ENCODE measurements around the gene TNFRSF25.
A peak's percentile ranks its signal among the peaks of the same experiment; 100 is the strongest.
"Not testable (repeated sequence)": the region's sequence is repeated elsewhere in the genome, so short reads cannot be mapped to it uniquely, and the experiment has no call there.

The TNFRSF25 gene

GRCh38 chr1:6448749-6449631, 17.0 kb downstream of the TNFRSF25 start:
- DNase-seq = no peak

DNA sequence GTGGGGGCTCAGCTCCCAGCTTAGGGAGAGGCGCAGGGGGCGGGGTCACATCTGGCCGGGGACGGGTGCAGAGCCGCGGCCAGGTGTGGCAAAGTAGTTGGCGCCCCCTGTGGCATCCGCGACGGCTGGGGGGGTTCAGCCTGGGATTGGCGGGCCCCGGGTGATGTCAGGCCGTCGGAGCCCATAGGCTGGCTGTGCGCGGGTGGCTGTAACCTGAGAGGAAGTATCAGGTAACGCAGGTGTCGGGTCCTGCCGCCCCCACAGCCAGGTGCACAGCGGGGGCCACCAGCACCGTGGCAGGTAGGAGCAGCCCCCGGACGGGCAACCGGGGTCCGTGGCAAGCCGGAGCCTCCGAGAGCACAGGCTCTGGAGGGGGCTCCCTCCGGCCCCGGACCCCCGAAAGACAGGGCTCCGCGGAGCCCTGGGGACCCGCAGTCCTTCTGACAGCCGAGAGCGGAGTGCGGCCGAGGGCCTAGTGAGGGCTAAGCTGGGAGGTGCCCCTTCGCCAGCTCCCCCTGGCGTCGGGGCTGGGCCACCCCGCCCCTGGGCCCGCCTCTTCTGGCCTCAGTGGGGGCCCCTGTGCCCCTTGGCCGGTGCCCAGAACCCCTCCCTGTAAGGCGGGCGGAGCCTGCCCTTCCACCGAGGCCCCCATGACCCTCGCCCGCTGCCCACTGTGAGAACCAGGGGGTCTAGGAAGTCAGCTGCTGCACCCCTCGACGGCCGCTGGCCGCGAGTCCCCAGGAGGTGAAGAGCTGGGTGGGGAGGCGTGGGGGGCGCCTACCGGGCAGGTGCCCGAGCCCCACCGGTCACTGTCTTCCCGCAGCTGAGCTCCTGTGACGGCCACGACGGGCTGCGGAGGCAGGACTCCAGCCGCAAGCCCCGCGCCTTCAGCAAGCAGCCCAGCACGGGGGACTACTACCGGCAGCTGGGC, 17.9 kb downstream of the TNFRSF25 start:
- no peak for DNase-seq

- DNase-seq = no peak
These were observed 18.8 kb downstream of the TNFRSF25 start for GRCh38 chr1:6447016-6447817.

DNA sequence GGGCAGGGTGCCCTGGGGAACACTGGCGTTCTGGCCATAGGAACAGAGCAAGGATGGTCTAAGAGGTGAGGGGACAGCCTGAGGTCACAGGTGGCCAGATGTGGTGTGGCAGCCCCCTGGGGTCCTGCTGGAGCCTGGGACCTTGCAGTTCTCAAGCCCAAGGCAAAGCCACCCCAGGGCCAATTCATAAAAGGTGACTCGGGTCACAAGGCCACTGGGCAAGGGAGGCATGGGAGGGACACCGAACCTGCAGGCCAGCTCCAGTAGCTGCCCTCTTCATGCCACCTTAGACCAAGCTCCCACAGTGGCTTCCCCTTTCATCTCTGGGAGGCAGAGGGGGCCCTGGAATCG, 19.3 kb downstream of the TNFRSF25 start:
- DNase-seq = no peak

- not testable (repeated sequence) for DNase-seq
These were observed 20.0 kb downstream of the TNFRSF25 start for GRCh38 chr1:6445929-6446328.

GRCh38 chr1:6445062-6445763, 20.8 kb downstream of the TNFRSF25 start:
- no peak for DNase-seq

DNA sequence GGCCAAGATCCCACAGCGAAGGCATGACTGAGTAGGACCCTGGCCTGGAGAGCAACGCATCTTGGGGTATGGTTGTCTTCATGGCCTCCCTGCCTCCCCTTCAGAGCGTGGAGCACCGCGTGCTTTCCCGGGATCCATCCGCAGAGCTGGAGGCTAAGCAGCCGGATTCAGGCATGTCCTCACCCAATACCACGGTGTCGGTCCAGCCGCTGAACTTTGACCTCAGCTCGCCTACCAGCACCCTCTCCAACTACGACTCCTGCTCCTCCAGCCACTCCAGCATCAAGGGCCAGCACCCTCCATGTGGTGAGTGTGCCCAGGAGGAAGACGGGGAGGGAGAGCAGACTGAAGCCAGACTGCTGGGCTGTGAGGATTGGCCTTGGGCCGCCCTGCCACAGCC, 21.6 kb downstream of the TNFRSF25 start:
- DNase-seq = no peak

DNA sequence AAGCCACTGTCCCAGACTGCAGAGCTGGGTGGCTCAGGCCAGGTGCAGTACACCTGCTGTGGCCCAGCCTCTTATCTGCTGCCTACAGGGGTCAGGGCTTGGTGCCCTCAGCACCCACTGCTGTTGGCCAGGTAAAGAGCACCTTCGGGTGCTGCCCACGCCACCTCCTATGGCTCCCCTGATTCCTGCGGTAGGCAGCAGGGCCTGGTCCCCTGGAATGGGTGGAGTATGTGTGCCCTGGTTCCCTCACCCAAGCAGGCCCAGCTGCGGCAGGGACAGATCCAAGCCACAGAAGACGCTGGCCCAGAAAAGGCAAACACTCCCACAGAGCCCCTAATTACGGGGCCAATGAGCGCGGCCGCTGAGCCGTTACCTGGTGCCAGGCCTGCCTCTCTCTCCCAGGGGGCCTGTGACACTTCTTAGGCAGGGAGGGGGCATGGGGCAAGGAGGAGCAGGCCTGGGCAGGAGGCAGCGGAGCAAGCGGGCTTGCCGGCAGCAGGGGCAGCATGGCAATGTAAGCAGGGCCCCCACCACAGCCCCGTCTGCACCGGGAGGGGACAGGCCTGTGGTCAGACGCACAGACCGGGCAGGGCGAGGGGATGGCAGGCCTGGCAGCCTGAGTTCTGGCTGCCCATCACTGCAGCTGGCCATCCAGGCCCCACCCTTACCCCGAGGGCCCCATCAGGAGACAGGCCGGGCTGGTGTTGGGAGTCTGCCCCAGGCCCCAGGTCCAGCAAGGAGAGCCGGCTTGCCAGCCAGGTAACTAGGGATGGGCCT, 22.4 kb downstream of the TNFRSF25 start:
- DNase-seq = no peak

GRCh38 chr1:6441586-6441985, 24.4 kb downstream of the TNFRSF25 start:
- DNase-seq = no peak

DNA sequence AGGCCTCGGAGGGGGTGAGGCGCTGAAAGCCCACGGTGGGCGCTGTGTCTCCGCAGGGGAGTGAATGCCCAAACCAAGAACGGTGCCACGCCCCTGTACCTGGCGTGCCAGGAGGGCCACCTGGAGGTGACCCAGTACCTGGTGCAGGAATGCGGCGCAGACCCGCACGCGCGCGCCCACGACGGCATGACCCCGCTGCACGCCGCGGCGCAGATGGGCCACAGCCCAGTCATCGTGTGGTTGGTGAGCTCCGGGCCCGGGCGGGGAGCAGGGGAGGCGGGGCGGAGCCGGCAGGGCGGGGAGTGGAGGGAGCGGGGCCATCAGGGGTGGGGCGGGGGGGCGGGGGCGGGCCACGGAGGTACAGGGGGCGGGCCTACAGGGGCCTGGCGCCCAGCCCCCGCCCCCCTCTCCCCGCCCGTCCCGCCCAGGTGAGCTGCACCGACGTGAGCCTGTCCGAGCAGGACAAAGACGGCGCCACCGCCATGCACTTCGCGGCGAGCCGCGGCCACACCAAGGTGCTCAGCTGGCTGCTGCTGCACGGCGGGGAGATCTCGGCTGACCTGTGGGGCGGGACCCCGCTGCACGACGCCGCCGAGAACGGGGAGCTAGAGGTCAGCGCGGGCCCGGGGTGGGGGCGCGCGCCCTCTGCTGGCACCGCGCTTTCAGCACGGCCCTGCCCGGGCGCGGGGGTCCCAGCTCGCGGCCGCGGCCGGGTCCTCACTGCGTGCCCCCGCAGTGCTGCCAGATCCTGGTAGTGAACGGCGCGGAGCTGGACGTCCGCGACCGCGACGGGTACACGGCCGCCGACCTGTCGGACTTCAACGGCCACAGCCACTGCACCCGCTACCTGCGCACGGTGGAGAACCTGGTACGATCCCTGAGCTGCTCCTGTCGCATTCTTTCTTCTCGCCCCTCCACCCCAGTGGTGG, 25.5 kb downstream of the TNFRSF25 start:
- DNase-seq = peak; percentile 45

- no peak for DNase-seq
These were observed 27.9 kb downstream of the TNFRSF25 start for GRCh38 chr1:6438047-6438525.

GRCh38 chr1:6437012-6437700, 28.8 kb downstream of the TNFRSF25 start:
- not testable (repeated sequence) for DNase-seq

- not testable (repeated sequence) for DNase-seq
These were observed 29.7 kb downstream of the TNFRSF25 start for GRCh38 chr1:6436277-6436676.

DNA sequence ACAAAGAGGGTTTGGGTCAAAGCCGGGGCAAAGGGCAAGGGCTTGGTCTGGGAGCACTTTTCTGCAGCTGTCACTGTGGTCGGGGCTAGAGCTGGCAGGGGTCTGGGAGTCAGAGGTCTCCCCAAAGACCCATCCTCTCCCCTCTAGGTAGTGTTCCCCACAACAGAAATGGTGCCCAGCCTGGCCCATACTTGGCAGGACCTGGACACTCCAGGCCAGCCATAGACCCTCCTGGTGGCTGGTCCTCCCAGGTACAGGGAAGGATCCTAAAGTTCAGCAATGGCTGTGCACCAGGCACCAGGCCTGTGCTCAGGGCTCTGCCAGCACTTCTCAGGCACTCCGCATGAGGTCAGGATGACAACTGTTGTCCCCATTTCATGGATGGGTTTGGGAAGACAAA, 30.4 kb downstream of the TNFRSF25 start:
- DNase-seq = no peak

DNA sequence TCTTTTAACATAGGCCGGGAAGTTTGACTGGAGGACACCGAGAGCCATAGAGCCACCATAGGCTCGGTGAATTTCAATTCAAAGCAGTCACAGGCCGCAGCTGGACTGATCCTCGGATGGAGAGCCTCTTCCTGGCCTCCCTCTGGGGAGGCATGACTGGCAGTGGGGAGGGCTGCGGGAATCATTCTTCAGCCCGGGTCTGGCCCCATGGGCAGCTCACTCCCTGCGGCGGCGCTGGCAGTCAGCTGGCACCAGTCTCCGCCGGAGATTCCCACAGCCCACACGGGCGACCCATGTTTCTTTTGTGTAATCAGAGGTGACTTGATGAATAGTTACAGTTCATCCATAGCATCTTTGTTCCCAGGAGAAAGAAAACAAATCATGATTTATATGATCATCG, 30.8 kb downstream of the TNFRSF25 start:
- DNase-seq = no peak

DNA sequence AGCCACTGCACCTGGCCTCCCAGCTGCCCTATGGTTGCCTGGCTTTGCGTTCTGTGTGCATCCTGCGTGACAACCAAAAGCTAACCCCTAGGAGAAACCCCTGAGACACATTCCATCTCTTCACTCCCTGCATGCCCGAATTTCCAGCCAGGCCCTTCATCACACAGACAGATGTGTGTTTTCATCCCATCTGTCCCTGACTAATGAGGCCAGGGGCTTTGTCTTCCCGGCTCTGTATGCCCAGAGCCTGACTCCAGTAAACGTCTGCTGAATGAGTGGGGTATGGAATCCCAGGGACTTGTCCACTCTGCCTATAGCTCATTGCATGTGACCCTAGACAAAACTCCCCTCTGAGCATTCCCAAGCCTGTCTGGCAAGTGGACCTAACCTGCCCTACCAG, 31.8 kb downstream of the TNFRSF25 start:
- DNase-seq = no peak

DNA sequence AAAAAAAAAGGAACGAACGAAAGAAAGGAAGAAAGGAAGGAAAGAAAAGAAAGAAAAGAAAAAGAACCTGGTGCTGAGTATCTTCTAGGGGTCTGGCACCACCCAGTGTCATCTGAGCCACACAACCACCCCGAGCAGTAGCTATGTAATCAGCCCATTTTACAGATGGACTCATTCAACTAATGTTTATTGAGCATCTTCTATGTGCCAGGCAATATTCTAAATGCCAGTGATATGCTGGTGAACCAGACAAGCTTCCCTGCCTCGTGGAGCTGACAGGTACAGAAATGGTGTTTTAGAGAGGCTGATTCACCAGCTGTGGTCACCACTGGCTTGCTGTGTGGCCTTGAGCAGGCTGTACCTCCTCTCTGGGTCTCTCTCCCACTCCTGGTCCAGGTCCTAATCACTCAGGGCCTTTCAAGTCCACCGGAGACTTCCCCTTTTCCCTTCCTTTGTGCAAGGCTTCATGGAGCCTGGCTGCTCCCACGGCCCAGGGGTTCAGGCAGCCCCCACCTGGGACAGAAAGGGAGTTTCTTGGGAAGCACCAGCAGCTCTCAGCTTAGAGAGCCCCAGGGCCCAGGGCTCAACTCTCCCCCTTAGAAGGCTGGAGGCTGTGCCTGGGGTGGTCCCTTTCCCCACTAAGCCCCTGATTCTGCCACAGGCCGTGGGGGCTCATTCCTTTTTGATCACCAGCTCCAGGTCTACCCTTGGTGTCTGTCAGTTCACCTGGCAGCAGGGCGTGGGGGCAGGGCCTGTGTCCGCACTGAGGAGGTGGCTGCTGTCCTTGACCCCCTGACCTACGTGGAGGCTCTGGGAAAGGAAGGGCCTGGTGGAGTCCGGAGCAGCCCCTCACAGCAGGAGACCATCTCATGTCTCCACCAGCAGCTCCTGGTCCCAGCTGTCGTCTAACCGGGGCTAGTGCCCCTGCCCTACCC, 34.1 kb downstream of the TNFRSF25 start:
- not testable (repeated sequence) for DNase-seq

DNA sequence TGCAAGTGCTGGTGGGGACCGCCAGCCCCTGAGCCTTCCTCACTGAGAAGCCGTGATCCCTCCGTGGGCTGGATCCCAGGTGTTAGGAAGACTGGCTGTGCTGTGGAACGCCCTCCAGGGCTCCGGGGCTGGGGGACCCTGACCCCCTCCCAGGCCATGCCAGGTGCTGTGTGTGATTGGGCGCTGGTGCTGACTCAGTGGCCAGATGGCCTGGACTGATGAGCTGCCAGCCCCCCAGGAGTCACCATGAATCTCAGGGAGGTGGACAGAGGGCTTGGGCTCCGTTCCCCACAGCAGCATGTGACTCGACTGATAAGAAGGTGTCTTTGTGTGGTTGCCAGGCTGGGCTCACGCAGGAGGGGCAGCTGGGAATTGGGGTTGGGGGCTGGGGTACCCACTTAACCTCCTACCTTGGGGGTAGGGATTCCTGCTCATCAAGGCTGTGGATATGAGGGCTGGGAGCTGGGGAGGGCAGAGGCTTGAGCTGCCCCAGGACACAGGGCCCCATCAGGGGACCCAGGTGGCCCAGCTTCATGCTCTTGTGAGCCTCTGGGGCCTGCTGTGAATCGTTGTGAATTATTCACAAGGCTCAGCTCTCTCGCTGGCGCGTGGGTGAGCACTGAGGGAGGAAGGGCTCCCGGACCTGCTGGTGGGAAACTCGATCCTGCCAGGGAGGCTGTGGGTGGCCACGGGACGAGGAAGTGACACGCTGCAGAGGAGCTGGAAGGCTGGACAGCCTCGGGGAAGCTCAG, 36.1 kb downstream of the TNFRSF25 start:
- not testable (repeated sequence) for DNase-seq

Measured in NCI-H1048 (cell line).